ENCODE data around the gene CD9.

CD9 gene

GRCh38 chr12:6180268-6181051 lies 19.7 kb upstream of the CD9 start:
- TF ChIP-seq POU2F2 (IDR thresholded peaks at IDR 0.05; ENCODE audit: low read depth, low read length) (no peak), POLR2AphosphoS5 (IDR thresholded peaks at IDR 0.05; ENCODE audit: low read depth, low read length) (no peak), TAF1 (IDR thresholded peaks at IDR 0.05; ENCODE audit: low read depth, low read length) (no peak), SPI1 (IDR thresholded peaks at IDR 0.05; ENCODE audit: low read depth, low read length) (no peak), POLR2A (IDR thresholded peaks at IDR 0.05; ENCODE audit: low read depth, low read length) (no peak), PAX5 (IDR thresholded peaks at IDR 0.05; ENCODE audit: insufficient read depth, low read length, severe bottlenecking) (no peak)
- DNase-seq (ENCODE audit: insufficient read length, low spot score), result no peak
- no peak for FAIRE-seq

GRCh38 chr12:6181166-6181565 lies 19.0 kb upstream of the CD9 start:
- no peak for DNase-seq (ENCODE audit: insufficient read length, low spot score)
- peak; percentile 57 for FAIRE-seq
- TF ChIP-seq POU2F2 (IDR thresholded peaks at IDR 0.05; ENCODE audit: low read depth, low read length) (no peak), TAF1 (IDR thresholded peaks at IDR 0.05; ENCODE audit: low read depth, low read length) (no peak), POLR2A (IDR thresholded peaks at IDR 0.05; ENCODE audit: low read depth, low read length) (no peak), SPI1 (IDR thresholded peaks at IDR 0.05; ENCODE audit: low read depth, low read length) (no peak), POLR2AphosphoS5 (IDR thresholded peaks at IDR 0.05; ENCODE audit: low read depth, low read length) (no peak), PAX5 (IDR thresholded peaks at IDR 0.05; ENCODE audit: insufficient read depth, low read length, severe bottlenecking) (no peak)

DNA sequence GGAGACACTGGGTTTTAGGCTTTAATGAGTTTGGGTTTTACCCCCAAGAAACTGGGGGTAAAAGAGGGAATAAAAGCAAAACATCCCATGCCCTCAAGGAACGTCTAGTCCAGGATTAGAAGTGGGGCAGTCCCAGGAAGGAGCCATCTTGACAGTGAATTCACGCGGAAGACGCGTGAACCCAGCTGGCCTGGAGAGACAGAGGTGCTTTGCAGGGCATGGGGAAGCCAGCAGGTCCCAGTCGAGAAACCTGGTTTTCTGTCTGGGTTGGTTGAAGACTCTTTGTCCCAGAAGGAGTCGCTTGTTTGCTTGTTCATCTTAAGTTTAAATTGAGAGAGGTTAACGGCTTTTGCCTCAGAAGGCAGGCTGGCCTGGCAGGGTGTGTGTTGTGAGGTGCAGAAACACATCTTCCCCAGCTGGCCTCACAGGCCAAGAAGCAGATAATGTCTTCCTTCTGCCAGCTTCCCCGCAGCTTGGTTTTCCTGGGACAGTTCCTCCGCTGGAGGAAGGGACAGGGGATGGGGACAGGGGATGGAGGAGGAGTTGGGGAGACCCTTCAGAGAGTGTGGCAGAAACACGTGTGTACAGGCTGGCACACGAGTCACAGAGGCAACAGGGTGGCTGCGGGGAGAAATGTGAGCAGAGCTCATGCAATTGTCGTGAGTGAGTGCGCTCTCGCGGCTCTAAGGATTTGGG lies 18.5 kb upstream of the CD9 start:
- FAIRE-seq, result no peak
- no peak for TF ChIP-seq PAX5 (IDR thresholded peaks at IDR 0.05; ENCODE audit: insufficient read depth, low read length, severe bottlenecking)
- no peak for TF ChIP-seq POU2F2 (IDR thresholded peaks at IDR 0.05; ENCODE audit: low read depth, low read length)
- TF ChIP-seq TAF1 (IDR thresholded peaks at IDR 0.05; ENCODE audit: low read depth, low read length), result no peak
- no peak for TF ChIP-seq POLR2AphosphoS5 (IDR thresholded peaks at IDR 0.05; ENCODE audit: low read depth, low read length)
- no peak for TF ChIP-seq POLR2A (IDR thresholded peaks at IDR 0.05; ENCODE audit: low read depth, low read length)
- no peak for TF ChIP-seq SPI1 (IDR thresholded peaks at IDR 0.05; ENCODE audit: low read depth, low read length)
- no peak for DNase-seq (ENCODE audit: insufficient read length, low spot score)

- FAIRE-seq, result no peak
- TF ChIP-seq POLR2AphosphoS5 (IDR thresholded peaks at IDR 0.05; ENCODE audit: low read depth, low read length), result no peak
- TF ChIP-seq POLR2A (IDR thresholded peaks at IDR 0.05; ENCODE audit: low read depth, low read length), result no peak
- no peak for TF ChIP-seq SPI1 (IDR thresholded peaks at IDR 0.05; ENCODE audit: low read depth, low read length)
- no peak for TF ChIP-seq POU2F2 (IDR thresholded peaks at IDR 0.05; ENCODE audit: low read depth, low read length)
- DNase-seq (ENCODE audit: insufficient read length, low spot score), result no peak
Measured at GRCh38 chr12:6182279-6182898, 17.8 kb upstream of the CD9 start.

- TF ChIP-seq POU2F2 (IDR thresholded peaks at IDR 0.05; ENCODE audit: low read depth, low read length) (no peak), SPI1 (IDR thresholded peaks at IDR 0.05; ENCODE audit: low read depth, low read length) (no peak), POLR2A (IDR thresholded peaks at IDR 0.05; ENCODE audit: low read depth, low read length) (no peak), POLR2AphosphoS5 (IDR thresholded peaks at IDR 0.05; ENCODE audit: low read depth, low read length) (no peak), TAF1 (IDR thresholded peaks at IDR 0.05; ENCODE audit: low read depth, low read length) (no peak), PAX5 (IDR thresholded peaks at IDR 0.05; ENCODE audit: insufficient read depth, low read length, severe bottlenecking) (no peak)
- no peak for DNase-seq (ENCODE audit: insufficient read length, low spot score)
- no peak for FAIRE-seq
Measured at GRCh38 chr12:6183689-6184428, 16.3 kb upstream of the CD9 start.

DNA sequence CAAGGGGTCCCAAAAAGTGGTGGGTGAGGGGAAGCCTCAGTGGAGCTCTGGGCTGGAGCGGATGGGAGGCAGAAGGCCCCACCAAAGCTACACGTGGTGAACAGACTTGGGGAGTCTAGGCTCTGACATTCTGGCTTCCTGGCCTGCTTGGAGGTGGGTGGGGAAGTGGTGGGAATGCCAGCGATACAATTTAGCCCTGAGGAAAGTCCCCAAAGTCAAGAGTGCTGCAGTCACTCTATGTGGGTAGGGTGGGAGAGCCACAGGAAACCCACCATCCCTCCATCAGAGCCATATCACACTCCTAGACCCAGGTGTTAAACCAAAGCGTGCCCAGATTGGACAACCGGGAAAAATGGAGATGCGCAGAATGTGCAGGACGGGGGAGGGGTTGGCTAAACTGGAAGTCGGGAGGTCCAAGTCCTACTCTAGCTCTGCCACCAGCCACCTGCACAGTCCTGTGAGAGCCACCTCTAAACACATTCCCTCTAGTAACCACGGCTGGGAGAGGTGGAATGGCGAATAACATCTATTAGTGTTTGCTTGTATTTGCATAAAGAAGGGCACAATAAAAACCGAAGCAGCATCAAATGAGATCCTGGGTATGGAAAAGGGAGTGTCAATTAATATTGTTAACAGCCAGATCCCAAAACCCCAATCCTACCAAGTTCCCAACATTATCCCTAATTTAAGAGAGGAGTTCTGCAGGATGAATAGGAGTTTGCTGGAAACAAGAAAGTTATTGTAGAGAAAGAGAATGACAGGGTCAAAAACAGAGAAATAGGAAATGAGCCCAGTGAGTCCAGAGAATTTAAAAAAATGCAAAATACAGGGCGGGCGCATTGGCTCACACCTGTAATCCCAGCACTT lies 14.0 kb upstream of the CD9 start:
- DNase-seq (ENCODE audit: insufficient read length, low spot score), result no peak
- no peak for TF ChIP-seq POLR2AphosphoS5 (IDR thresholded peaks at IDR 0.05; ENCODE audit: low read depth, low read length)
- TF ChIP-seq POU2F2 (IDR thresholded peaks at IDR 0.05; ENCODE audit: low read depth, low read length), result no peak
- no peak for TF ChIP-seq SPI1 (IDR thresholded peaks at IDR 0.05; ENCODE audit: low read depth, low read length)
- TF ChIP-seq POLR2A (IDR thresholded peaks at IDR 0.05; ENCODE audit: low read depth, low read length), result no peak
- TF ChIP-seq TAF1 (IDR thresholded peaks at IDR 0.05; ENCODE audit: low read depth, low read length), result no peak
- TF ChIP-seq PAX5 (IDR thresholded peaks at IDR 0.05; ENCODE audit: insufficient read depth, low read length, severe bottlenecking), result no peak
- FAIRE-seq, result no peak

- no peak for TF ChIP-seq POU2F2 (IDR thresholded peaks at IDR 0.05; ENCODE audit: low read depth, low read length)
- no peak for TF ChIP-seq SPI1 (IDR thresholded peaks at IDR 0.05; ENCODE audit: low read depth, low read length)
- no peak for TF ChIP-seq POLR2A (IDR thresholded peaks at IDR 0.05; ENCODE audit: low read depth, low read length)
- no peak for TF ChIP-seq TAF1 (IDR thresholded peaks at IDR 0.05; ENCODE audit: low read depth, low read length)
- TF ChIP-seq POLR2AphosphoS5 (IDR thresholded peaks at IDR 0.05; ENCODE audit: low read depth, low read length), result no peak
- TF ChIP-seq PAX5 (IDR thresholded peaks at IDR 0.05; ENCODE audit: insufficient read depth, low read length, severe bottlenecking), result no peak
- DNase-seq (ENCODE audit: insufficient read length, low spot score) (no peak), FAIRE-seq (no peak)
Measured at GRCh38 chr12:6187948-6188793, 12.0 kb upstream of the CD9 start.
